T-cell (primary cell): ENCODE results near the gene NPAP1. TPM values are rescaled to one million over a fixed set of nuclear protein-coding genes. Genes with fewer than 3 reads are reported as not detected.
"Not testable (repeated sequence)": the region's sequence is repeated elsewhere in the genome, so short reads cannot be mapped to it uniquely, and the experiment has no call there.

Experiments
- ATAC-seq, 4 experiments: fragments of 200-7000 bp in 3 of 4; fragments of 150-1000 bp in 1 of 4; cut with Tn5 transposase; replicated peaks in 1 of 4; 1 replicate in 3 of 4; 2 replicates in 1 of 4; pipeline ENCODE4 v1.10.0; 2021; ENCODE audit warnings: moderate library complexity in 3 of 4, mild to moderate bottlenecking in 2 of 4, moderate number of reproducible peaks in 1 of 4
- CTCF ChIA-PET, 2 donors: fragments of 300-600 bp; sonication (Branson Sonifier 250); formaldehyde crosslinking; loops; one replicate each; lab custom pipeline; 2022; ENCODE audit warnings: antibody characterized with exemption in 2 of 2; lab: Charles Lee
- POLR2A ChIA-PET, 2 donors: fragments of 300-600 bp; sonication (Branson Sonifier 250); formaldehyde crosslinking; loops; one replicate each; lab custom pipeline; 2022; ENCODE audit warnings: antibody characterized with exemption in 2 of 2; lab: Charles Lee
- DNase-seq, 35 experiments: peaks; one replicate each; pipeline versions ENCODE4 v3.0.0 to v3.0.0-alpha.2; 2013 to 2023
- H3K27ac ChIP-seq: one replicate; pipeline ENCODE4 v1.5.1; 2013; ENCODE audit warnings: low read length
- H3K27me3 ChIP-seq, 2 experiments: replicated peaks in 1 of 2; 1 replicate in 1 of 2; 2 replicates in 1 of 2; pipeline versions ENCODE4 v1.6.1 to v1.7.0; 2013; ENCODE audit warnings: low read length in 1 of 2, mixed read lengths in 1 of 2; ENCODE audit not compliant: control insufficient read depth in 2 of 2, insufficient read depth in 2 of 2; ENCODE audit errors: extremely low read depth in 1 of 2
- H3K36me3 ChIP-seq, 2 donors: 1 replicate in 1 of 2; 2 replicates in 1 of 2; pipeline versions ENCODE4 v1.6.1 to v1.7.0; 2013; ENCODE audit warnings: low read length in 1 of 2; ENCODE audit not compliant: control insufficient read depth in 2 of 2, insufficient read depth in 1 of 2; ENCODE audit errors: extremely low read depth in 1 of 2
- H3K4me1 ChIP-seq, 2 experiments: 1 replicate in 1 of 2; 2 replicates in 1 of 2; pipeline versions ENCODE4 v1.6.1 to v1.7.0; 2013; ENCODE audit warnings: low read length in 2 of 2, mixed read lengths in 1 of 2; ENCODE audit not compliant: insufficient read depth in 2 of 2, control insufficient read depth in 1 of 2; ENCODE audit errors: extremely low read depth in 1 of 2
- H3K4me3 ChIP-seq, 2 donors: 1 replicate in 1 of 2; 2 replicates in 1 of 2; pipeline versions ENCODE4 v1.5.1 to v1.7.0; 2013; ENCODE audit warnings: mild to moderate bottlenecking in 2 of 2, low read length in 1 of 2, moderate library complexity in 1 of 2; ENCODE audit not compliant: control insufficient read depth in 1 of 2; ENCODE audit errors: extremely low read depth in 1 of 2
- H3K9me3 ChIP-seq: 2 replicates; pipeline ENCODE4 v1.7.0; 2013
- H3K27ac Mint-ChIP-seq, 2 donors: one replicate each; pipeline ENCODE4 v1.8.0; 2020 to 2021; ENCODE audit warnings: mild to moderate bottlenecking in 2 of 2, mixed read lengths in 2 of 2
- H3K27me3 Mint-ChIP-seq, 2 donors: one replicate each; pipeline ENCODE4 v1.8.0; 2021 to 2022; ENCODE audit warnings: mixed read lengths in 2 of 2
- H3K36me3 Mint-ChIP-seq: one replicate; pipeline ENCODE4 v1.8.0; 2021; ENCODE audit warnings: mixed read lengths
- H3K4me1 Mint-ChIP-seq, 3 donors: one replicate each; pipeline ENCODE4 v1.8.0; 2020 to 2022; ENCODE audit warnings: mixed read lengths in 3 of 3, mild to moderate bottlenecking in 1 of 3
- H3K4me3 Mint-ChIP-seq, 3 donors: one replicate each; pipeline ENCODE4 v1.8.0; 2020 to 2022; ENCODE audit warnings: mild to moderate bottlenecking in 3 of 3, mixed read lengths in 3 of 3, moderate library complexity in 3 of 3
- H3K9me3 Mint-ChIP-seq, 3 donors: one replicate each; pipeline ENCODE4 v1.8.0; 2020 to 2022; ENCODE audit warnings: mixed read lengths in 3 of 3
- WGBS: methylation state at CpG from one replicate; pipeline ENCODE4 v1.1.5; 2013; ENCODE audit warnings: missing lambda C conversion rate; ENCODE audit not compliant: insufficient coverage; 5-methylcytosine and 5-hydroxymethylcytosine counted together
- total RNA-seq, 35 experiments: library from RNA in 6 of 35; stranded (reverse) in 6 of 35; fragments of 120-200 nt in 1 of 35; gene quantifications; one replicate each; pipeline versions ENCODE4 v1.2.1 to v1.2.4 and lab custom pipeline; 2013 to 2026

Gene NPAP1
- total RNA-seq, 5 donors from 2014 or later (not counting 1 experiment from before 2014, with no cell fraction given): not detected

DNA sequence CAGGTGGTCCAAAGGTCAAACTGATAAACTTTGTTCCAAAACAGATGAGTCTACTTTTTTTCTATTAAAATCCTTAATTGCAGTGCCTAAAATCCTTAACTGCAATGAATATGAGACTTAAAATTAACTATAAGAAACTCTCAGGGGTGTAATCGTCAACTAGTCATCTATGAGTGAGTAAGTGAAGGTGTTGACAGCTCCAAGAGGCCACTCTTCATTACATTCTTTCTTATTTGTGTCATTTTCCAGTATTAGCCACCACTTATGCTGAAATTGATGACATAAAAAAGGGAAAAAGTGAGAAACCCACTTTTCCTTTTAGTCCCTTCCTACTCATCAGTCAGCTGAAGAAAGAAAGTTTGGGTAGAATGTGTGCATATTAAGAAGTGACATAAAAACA, 12.6 kb upstream of the NPAP1 start:
- Mint-ChIP-seq H3K9me3 (peaks cover 3 to 20% (median 9%) of the 10 kb centered on the region in 3 donors), H3K36me3 (no peaks in the 10 kb centered on the region), H3K27me3 (no peaks in the 10 kb centered on the region), H3K4me3 (no peak overlapping the region), H3K27ac (no peak overlapping the region), H3K4me1 (no peaks in the 10 kb centered on the region)
- Histone ChIP-seq H3K27me3 (no peaks in the 10 kb centered on the region), H3K4me1 (no peaks in the 10 kb centered on the region), H3K9me3 (no peaks in the 10 kb centered on the region), H3K27ac (no peak overlapping the region), H3K36me3 (no peaks in the 10 kb centered on the region), H3K4me3 (no peak overlapping the region)
- no peak for DNase-seq
- WGBS: no CpG with 5 or more reads among the region's 1 CpG
- POLR2A ChIA-PET: no interaction called here
- CTCF ChIA-PET: interaction anchor here in 1 of 2 donors (0.7 kb wide), 1 partner anchor 839 kb away, joined by 3 read pairs; no protein-coding TSS in a partner anchor
- no peak for ATAC-seq

DNA sequence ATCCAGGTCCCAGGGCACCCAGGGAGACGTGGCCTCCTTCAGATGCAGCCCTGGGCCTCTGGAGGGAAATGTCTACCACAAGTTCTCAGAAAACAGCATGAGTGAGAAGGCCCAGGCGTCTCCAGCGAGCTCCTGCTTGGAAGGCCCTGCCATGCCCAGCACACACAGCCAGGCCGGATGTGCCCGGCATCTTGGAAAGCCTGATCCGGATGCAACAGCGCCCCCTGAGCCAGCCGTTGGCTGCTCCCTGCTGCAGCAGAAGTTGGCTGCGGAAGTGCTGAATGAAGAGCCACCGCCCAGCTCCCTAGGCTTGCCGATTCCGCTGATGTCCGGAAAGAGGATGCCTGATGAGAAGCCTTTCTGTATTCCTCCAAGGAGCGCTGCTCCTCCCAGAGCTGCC, 856 bp downstream of the NPAP1 start:
- H3K27me3 ChIP-seq: no peaks in the 10 kb centered on the region
- no peak overlapping the region for H3K4me3 ChIP-seq
- no peaks in the 10 kb centered on the region for H3K27me3 Mint-ChIP-seq
- no peak overlapping the region for H3K4me3 Mint-ChIP-seq
- DNase-seq (no peak), ATAC-seq (no peak)
- POLR2A ChIA-PET: no interaction called here
- peaks cover 7 to 24% (median 21%) of the 10 kb centered on the region in 3 donors for H3K9me3 Mint-ChIP-seq
- no peaks in the 10 kb centered on the region for H3K9me3 ChIP-seq
- no peaks in the 10 kb centered on the region for H3K36me3 Mint-ChIP-seq
- 80% methylated on average over 14 of the region's 14 CpGs for WGBS
- H3K27ac Mint-ChIP-seq: no peak overlapping the region
- no peaks in the 10 kb centered on the region for H3K4me1 Mint-ChIP-seq
- no peaks in the 10 kb centered on the region for H3K4me1 ChIP-seq
- CTCF ChIA-PET: no interaction called here
- H3K36me3 ChIP-seq: no peaks in the 10 kb centered on the region
- H3K27ac ChIP-seq: no peak overlapping the region

DNA sequence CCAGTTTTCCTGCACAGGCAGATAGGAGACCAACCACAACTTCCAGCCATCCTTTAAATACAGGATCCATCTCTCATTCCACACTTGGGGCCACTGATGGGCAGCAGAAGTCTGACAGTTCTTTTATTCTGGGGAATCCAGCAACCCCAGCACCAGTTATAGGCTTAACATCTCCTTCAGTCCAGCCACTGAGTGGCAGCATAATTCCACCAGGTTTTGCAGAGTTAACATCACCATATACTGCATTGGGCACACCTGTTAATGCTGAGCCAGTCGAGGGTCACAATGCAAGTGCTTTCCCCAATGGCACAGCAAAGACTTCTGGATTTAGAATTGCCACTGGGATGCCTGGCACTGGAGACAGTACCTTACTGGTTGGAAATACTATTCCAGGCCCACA, 2.9 kb downstream of the NPAP1 start:
- Histone ChIP-seq H3K27me3 (no peaks in the 10 kb centered on the region), H3K4me3 (no peak overlapping the region), H3K27ac (no peak overlapping the region), H3K4me1 (no peaks in the 10 kb centered on the region), H3K36me3 (no peaks in the 10 kb centered on the region), H3K9me3 (no peaks in the 10 kb centered on the region)
- ATAC-seq (no peak), DNase-seq (no peak)
- H3K4me1 Mint-ChIP-seq: no peaks in the 10 kb centered on the region
- 83% methylated on average over 1 of the region's 1 CpG for WGBS
- H3K27me3 Mint-ChIP-seq: no peaks in the 10 kb centered on the region
- ChIA-PET CTCF (no interaction called here), POLR2A (no interaction called here)
- no peak overlapping the region for H3K27ac Mint-ChIP-seq
- peaks cover 2 to 21% (median 20%) of the 10 kb centered on the region in 3 donors for H3K9me3 Mint-ChIP-seq
- no peak overlapping the region for H3K4me3 Mint-ChIP-seq
- no peaks in the 10 kb centered on the region for H3K36me3 Mint-ChIP-seq

DNA sequence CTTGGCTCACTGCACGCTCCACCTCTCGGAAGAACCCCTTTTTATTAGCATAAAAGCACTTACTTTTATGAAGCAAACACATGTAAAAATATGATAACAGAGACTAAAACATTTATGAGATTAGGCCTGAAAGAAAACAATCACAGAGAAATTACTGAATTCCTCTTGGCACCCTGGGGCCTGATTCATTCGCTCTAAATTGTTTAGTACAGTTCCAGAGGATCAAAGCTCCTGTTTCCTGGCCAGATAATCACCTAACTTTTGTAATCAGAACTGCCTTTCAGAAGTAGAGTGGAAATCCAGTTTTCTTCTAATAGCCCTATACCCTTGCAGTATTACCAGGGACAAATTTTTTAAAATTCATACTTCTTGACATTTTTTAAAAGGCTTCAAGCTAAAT, 6.4 kb downstream of the NPAP1 start:
- no peak overlapping the region for H3K4me3 Mint-ChIP-seq
- no peaks in the 10 kb centered on the region for H3K27me3 ChIP-seq
- no peaks in the 10 kb centered on the region for H3K4me1 ChIP-seq
- no CpG with 5 or more reads among the region's 3 CpGs for WGBS
- no peaks in the 10 kb centered on the region for H3K36me3 Mint-ChIP-seq
- H3K4me3 ChIP-seq: no peak overlapping the region
- no peaks in the 10 kb centered on the region for H3K4me1 Mint-ChIP-seq
- H3K36me3 ChIP-seq: no peaks in the 10 kb centered on the region
- ATAC-seq (no peak), DNase-seq (no peak)
- ChIA-PET POLR2A (no interaction called here), CTCF (no interaction called here)
- H3K9me3 ChIP-seq: no peaks in the 10 kb centered on the region
- no peaks in the 10 kb centered on the region for H3K27me3 Mint-ChIP-seq
- no peak overlapping the region for H3K27ac Mint-ChIP-seq
- H3K9me3 Mint-ChIP-seq: peaks cover 8 to 39% (median 30%) of the 10 kb centered on the region in 3 donors
- no peak overlapping the region for H3K27ac ChIP-seq

DNA sequence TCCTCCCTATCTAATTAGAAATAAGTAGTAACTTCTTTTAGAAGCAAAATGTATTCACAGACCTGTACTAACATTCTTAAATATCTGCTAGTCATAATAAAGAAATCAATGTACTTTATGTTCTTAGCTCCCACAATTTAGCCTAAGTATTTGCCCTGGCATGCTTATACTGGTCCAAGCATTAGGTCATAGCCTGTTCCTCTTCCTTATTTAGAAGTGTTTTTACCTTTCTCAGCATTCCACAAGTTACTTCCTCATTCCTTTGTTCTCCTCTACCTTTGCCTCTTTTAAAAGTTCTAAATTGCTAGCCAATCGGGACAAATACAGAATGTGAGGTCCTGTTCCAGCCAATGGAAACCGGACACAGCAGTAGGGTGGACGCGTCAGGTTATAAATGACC, 7.3 kb downstream of the NPAP1 start:
- DNase-seq, H3K36me3 Mint-ChIP-seq, H3K4me1 ChIP-seq, H3K27ac ChIP-seq, H3K27me3 ChIP-seq, CTCF ChIA-PET, H3K4me3 Mint-ChIP-seq, H3K9me3 ChIP-seq, ATAC-seq, H3K27me3 Mint-ChIP-seq, H3K36me3 ChIP-seq, H3K4me3 ChIP-seq, POLR2A ChIA-PET, H3K27ac Mint-ChIP-seq, H3K4me1 Mint-ChIP-seq: not testable (repeated sequence)
- WGBS: no CpG with 5 or more reads among the region's 4 CpGs
- peaks cover 5 to 30% (median 23%) of the 10 kb centered on the region in 3 donors for H3K9me3 Mint-ChIP-seq

DNA sequence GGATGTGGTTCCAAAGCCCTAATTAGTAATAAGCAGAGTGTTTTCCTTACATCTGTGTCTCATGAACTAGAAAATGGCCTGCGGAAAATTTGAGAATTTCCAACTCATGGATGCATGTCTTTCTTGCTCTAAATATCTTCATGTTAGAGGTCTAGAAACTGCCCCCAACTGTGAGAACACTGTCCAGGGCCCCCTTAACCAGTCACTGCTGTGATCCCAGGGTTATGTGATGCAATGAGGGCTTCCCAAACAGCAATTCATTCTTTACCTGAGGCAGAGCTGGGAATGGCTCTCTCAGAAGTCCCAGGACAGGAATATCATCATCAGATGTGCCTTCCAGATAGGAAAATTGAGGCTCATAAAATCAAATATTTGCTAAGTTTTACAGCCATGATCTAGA, 8.2 kb downstream of the NPAP1 start:
- Histone ChIP-seq H3K9me3 (no peaks in the 10 kb centered on the region), H3K4me1 (no peaks in the 10 kb centered on the region), H3K36me3 (no peaks in the 10 kb centered on the region), H3K27ac (no peak overlapping the region), H3K27me3 (no peaks in the 10 kb centered on the region), H3K4me3 (no peak overlapping the region)
- Mint-ChIP-seq H3K4me3 (no peak overlapping the region), H3K27me3 (no peaks in the 10 kb centered on the region), H3K9me3 (peaks cover 5 to 26% (median 19%) of the 10 kb centered on the region in 3 donors), H3K27ac (no peak overlapping the region), H3K4me1 (no peaks in the 10 kb centered on the region), H3K36me3 (no peaks in the 10 kb centered on the region)
- ChIA-PET POLR2A (no interaction called here), CTCF (no interaction called here)
- no peak for DNase-seq
- no peak for ATAC-seq
- WGBS: no CpG with 5 or more reads among the region's 1 CpG

DNA sequence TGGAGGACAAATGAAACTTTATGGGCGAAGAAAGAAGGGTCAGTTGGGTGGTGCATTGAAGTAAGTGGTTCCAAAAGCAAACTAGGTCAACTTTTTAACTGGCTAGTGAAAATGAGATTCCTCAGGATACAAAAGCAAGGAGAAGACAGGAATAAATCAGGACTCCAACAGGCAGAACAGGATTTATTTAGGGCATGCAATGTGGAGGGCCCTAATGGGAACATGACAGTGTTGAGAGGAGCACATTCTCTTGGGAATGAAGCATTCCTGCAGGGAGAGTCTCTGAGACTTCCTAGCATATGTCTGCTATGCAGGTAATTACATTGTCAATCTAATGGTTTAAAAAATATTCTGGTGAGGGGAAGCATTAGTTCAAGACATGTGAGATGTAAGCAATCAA, 8.7 kb downstream of the NPAP1 start:
- H3K4me1 ChIP-seq: no peaks in the 10 kb centered on the region
- Mint-ChIP-seq H3K27ac (no peak overlapping the region), H3K27me3 (no peaks in the 10 kb centered on the region), H3K9me3 (peaks cover 5 to 26% (median 19%) of the 10 kb centered on the region in 3 donors), H3K36me3 (no peaks in the 10 kb centered on the region), H3K4me3 (no peak overlapping the region), H3K4me1 (no peaks in the 10 kb centered on the region)
- ChIA-PET CTCF (no interaction called here), POLR2A (no interaction called here)
- H3K27me3 ChIP-seq: no peaks in the 10 kb centered on the region
- H3K36me3 ChIP-seq: no peaks in the 10 kb centered on the region
- no peak for DNase-seq
- no peaks in the 10 kb centered on the region for H3K9me3 ChIP-seq
- no peak overlapping the region for H3K4me3 ChIP-seq
- H3K27ac ChIP-seq: no peak overlapping the region
- WGBS: 67% methylated on average over 1 of the region's 1 CpG
- ATAC-seq: no peak
